K562 (cell line): ENCODE results near the gene EXTL1. TPM values are rescaled to one million over a fixed set of nuclear protein-coding genes. Genes with fewer than 3 reads are reported as not detected.
A peak's percentile ranks its signal among the peaks of the same experiment; 100 is the strongest.

Source experiments
- ATAC-seq: fragments of 200-7000 bp; cut with Tn5 transposase; 3 replicates; pipeline ENCODE4 v1.9.1; 2020; ENCODE audit warnings: moderate library complexity
- BruUV-seq: library from RNA; stranded (reverse); fragments of 400-500 nt; replicated peaks from 2 replicates; lab custom pipeline; 2021; lab: Mats Ljungman, UMichigan
- CTCF ChIA-PET: fragments of 300-600 bp; formaldehyde crosslinking; extraction: SDS; loops from one replicate; lab custom pipeline; 2021; ENCODE audit warnings: low intra/inter-chr PET ratio; lab: Yijun Ruan, JAX
- POLR2A ChIA-PET: fragments of 300-600, 350-650 bp; sonication (Branson Sonifier 250); formaldehyde crosslinking; extraction: SDS; loops from one replicate; lab custom pipeline; 2021; ENCODE audit warnings: antibody characterized with exemption, inconsistent platforms; lab: Yijun Ruan, JAX
- DNase-seq, 4 experiments: peaks; one replicate each; pipeline versions ENCODE4 v3.0.0 to v3.0.0-alpha.2; 2011 to 2018; ENCODE audit warnings: low spot score in 3 of 4, mixed read lengths in 3 of 4; ENCODE audit errors: extremely low read depth in 1 of 4
- FAIRE-seq: peaks from 2 replicates; lab custom pipeline; 2011; peaks lifted over from hg19 to GRCh38; lab: Jason Lieb, UNC
- H2AFZ ChIP-seq: 2 replicates; pipeline ENCODE4 v1.6.0; 2011; ENCODE audit warnings: low read depth, low read length, control low read depth, inconsistent platforms
- H3K27ac ChIP-seq: fragments of 200-600 bp; 3 replicates; pipeline ENCODE4 v1.8.0; 2011; ENCODE audit warnings: low read depth, mild to moderate bottlenecking, control low read depth, inconsistent platforms, low read length, moderate library complexity, mixed read lengths; ENCODE audit errors: extremely low read depth
- H3K27me3 ChIP-seq, 2 experiments: fragments of 300-600 bp in 1 of 2; 2 replicates in 1 of 2; 3 replicates in 1 of 2; pipeline versions ENCODE4 v1.6.0 to v1.8.0; 2011; ENCODE audit warnings: inconsistent platforms in 2 of 2, low read length in 2 of 2, mild to moderate bottlenecking in 1 of 2, mixed read lengths in 1 of 2, moderate library complexity in 1 of 2; ENCODE audit not compliant: control insufficient read depth in 2 of 2, insufficient read depth in 2 of 2
- H3K36me3 ChIP-seq: fragments of 300-600 bp; 3 replicates; pipeline ENCODE4 v1.8.0; 2011; ENCODE audit warnings: mild to moderate bottlenecking, low read length, inconsistent platforms; ENCODE audit not compliant: control insufficient read depth, insufficient read depth
- H3K4me1 ChIP-seq, 2 experiments: fragments of 200-600 bp in 1 of 2; replicated peaks in 1 of 2; 2 replicates in 1 of 2; 3 replicates in 1 of 2; pipeline versions ENCODE4 v1.5.1 to v1.8.0; 2011; ENCODE audit warnings: inconsistent platforms in 2 of 2, low read length in 2 of 2, mild to moderate bottlenecking in 1 of 2, mixed read lengths in 1 of 2, moderate library complexity in 1 of 2; ENCODE audit not compliant: control insufficient read depth in 2 of 2, insufficient read depth in 2 of 2
- H3K4me2 ChIP-seq: 2 replicates; pipeline ENCODE4 v1.6.1; 2011; ENCODE audit warnings: low read length, control low read depth, inconsistent platforms, mixed read lengths; ENCODE audit not compliant: insufficient read depth
- H3K4me3 ChIP-seq: fragments of 200-600 bp; sonication (generic), shearing (Covaris generic); 2 replicates; pipeline ENCODE4 v1.5.1; 2016; ENCODE audit warnings: control low read depth, inconsistent platforms
- H3K79me2 ChIP-seq: fragments of 200-600 bp; 3 replicates; pipeline ENCODE4 v1.8.0; 2011; ENCODE audit warnings: low read length, inconsistent platforms; ENCODE audit not compliant: control insufficient read depth, insufficient read depth
- H3K9ac ChIP-seq, 2 experiments: 2 replicates each; pipeline versions ENCODE4 v1.6.0 to v1.6.1; 2011; ENCODE audit warnings: low read depth in 2 of 2, low read length in 2 of 2, control low read depth in 1 of 2, inconsistent platforms in 1 of 2, mild to moderate bottlenecking in 1 of 2, mixed read lengths in 1 of 2; ENCODE audit not compliant: insufficient read depth in 1 of 2
- H3K9me1 ChIP-seq: one replicate; pipeline ENCODE4 v1.6.0; 2011; ENCODE audit warnings: inconsistent platforms, mild to moderate bottlenecking, low read length, moderate library complexity; ENCODE audit not compliant: control insufficient read depth, insufficient read depth
- H3K9me3 ChIP-seq: replicated peaks from 2 replicates; pipeline ENCODE4 v1.5.1; 2011; ENCODE audit warnings: low read depth, low read length, inconsistent platforms; ENCODE audit not compliant: control insufficient read depth, insufficient read depth
- H4K20me1 ChIP-seq: replicated peaks from 2 replicates; pipeline ENCODE4 v1.6.1; 2011; ENCODE audit warnings: low read length, inconsistent platforms, mixed read lengths; ENCODE audit not compliant: control insufficient read depth, insufficient read depth
- ARID3A ChIP-seq: IDR thresholded peaks from 2 replicates; pipeline ENCODE4 v1.6.1; 2012; ENCODE audit warnings: low read depth, low read length, improper control_type of control experiment, borderline replicate concordance
- CREB1 ChIP-seq, 2 experiments: sonication (generic) in 1 of 2; formaldehyde crosslinking in 1 of 2; IDR thresholded peaks; 2 replicates each; pipeline versions ENCODE4 v1.6.1 to v1.8.0; 2012 to 2022; ENCODE audit warnings: inconsistent platforms in 1 of 2, mild to moderate bottlenecking in 1 of 2, missing genetic modification reagents in 1 of 2, moderate library complexity in 1 of 2
- HDAC1 ChIP-seq, 2 experiments: fragments of 450-650 bp; IDR thresholded peaks; 2 replicates each; pipeline ENCODE4 v1.6.1; 2016 to 2017; ENCODE audit warnings: inconsistent platforms in 1 of 2, mild to moderate bottlenecking in 1 of 2, moderate library complexity in 1 of 2
- MAZ ChIP-seq, 2 experiments: fragments of 450-650 bp in 1 of 2; sonication (generic) in 1 of 2; formaldehyde crosslinking; IDR thresholded peaks in 1 of 2; conservative IDR thresholded peaks in 1 of 2; 2 replicates each; pipeline versions ENCODE4 v1.4.0 to v1.5.0; 2020; ENCODE audit warnings: mild to moderate bottlenecking in 1 of 2, missing genetic modification reagents in 1 of 2
- WGBS: fragments of 100-300 bp; shearing (Covaris generic); methylation state at CpG from one replicate; pipeline ENCODE4 v1.1.6; 2016; ENCODE audit warnings: low coverage, mixed read lengths; ENCODE audit not compliant: insufficient coverage; ENCODE audit errors: missing lambda C conversion rate; 5-methylcytosine and 5-hydroxymethylcytosine counted together
- in situ Hi-C: fragments of 300-500 bp; cut with MboI; formaldehyde crosslinking; loops from 4 replicates; pipeline ENCODE4 v1.15.0; 2018; ENCODE audit warnings: inconsistent platforms, mixed read lengths
- intact Hi-C: fragments of 100-400 bp; cut with micrococcal nuclease; formaldehyde crosslinking; loops from 2 replicates; pipeline ENCODE4 v1.14.2; 2022
- polyA plus RNA-seq, 8 experiments: library from polyadenylated mRNA; depleted of rRNA in 4 of 8; stranded (reverse) in 5 of 8; unstranded in 3 of 8; fragments of >200 nt; fragmentation: Nextera tagmentation in 2 of 8; fragmentation: Illumina TruSeq in 1 of 8; extraction: Ambion mirVana in 2 of 8; extraction: Trizol in 1 of 8; gene quantifications; 2 replicates each; pipeline versions ENCODE4 v1.2.1 to v1.2.3, GENCODE V29; 2011 to 2014; ENCODE audit warnings: inconsistent platforms in 1 of 8, missing spikeins in 1 of 8
- total RNA-seq, 7 experiments: library from RNA; depleted of rRNA in 6 of 7; stranded (reverse); fragments of >200 nt in 6 of 7; fragmentation: Illumina TruSeq in 2 of 7; extraction: Trizol in 2 of 7; gene quantifications; 2 replicates each; pipeline versions ENCODE4 v1.2.1 to v1.2.3, GENCODE V29; 2011 to 2021; ENCODE audit warnings: low replicate concordance in 1 of 7
- TF ChIP-seq, protein P1 (sequence below): fragments of 450-650 bp; IDR thresholded peaks from 2 replicates; pipeline ENCODE4 v1.6.1; 2017; ENCODE audit warnings: antibody characterized with exemption, mild to moderate bottlenecking

EXTL1 gene
- total and polyA plus RNA-seq, 9 of the 15 experiments (the other 6 are each of a cell fraction or from before 2014, with no cell fraction given) = 0.04 to 0.23 (median 0.08) TPM; not detected in 3

DNA sequence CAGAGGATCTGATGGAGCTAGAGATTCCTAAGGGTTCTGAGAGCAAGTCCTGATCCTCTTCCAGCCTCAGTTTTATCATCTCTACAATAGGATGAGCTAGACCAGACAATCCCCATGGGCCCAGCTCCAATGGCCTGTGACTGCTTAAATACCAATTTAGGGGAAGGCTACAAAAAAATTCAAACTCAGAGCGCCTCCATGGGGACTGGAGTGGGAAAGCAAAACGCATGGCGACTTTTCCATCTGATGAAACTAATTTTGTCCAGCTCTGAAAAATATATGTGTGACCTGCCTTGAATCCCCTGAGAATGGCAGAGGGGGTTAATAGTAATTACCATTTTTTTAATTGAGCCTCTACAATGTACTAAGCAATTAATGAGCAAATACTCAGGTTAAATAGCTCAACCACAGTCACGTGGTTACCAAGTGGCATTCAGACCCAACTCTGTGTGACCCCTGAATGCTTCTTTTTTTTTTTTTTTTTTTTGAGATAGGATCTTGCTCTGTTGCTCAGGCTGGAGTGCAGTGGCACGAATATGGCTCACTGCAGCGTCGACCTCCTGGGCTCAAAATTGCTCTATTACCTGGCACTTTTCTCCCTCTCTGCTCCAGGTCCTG lies 8.4 kb downstream of the EXTL1 start:
- H3K9me3 ChIP-seq = no peaks in the 10 kb centered on the region
- CTCF ChIA-PET = interaction anchor here (0.6 to 2.9 kb wide), 3 partner anchors 134 to 193 kb away, joined by 3 to 25 read pairs (median 7); no protein-coding TSS in a partner anchor
- peak overlapping the region in 1 of 2 experiments; percentile 60; a peak in 1 of 4 replicates for H3K9ac ChIP-seq
- H3K4me3 ChIP-seq = no peak overlapping the region
- H3K27ac ChIP-seq = no peak overlapping the region
- intact Hi-C loops = loop anchor here (1.0 kb wide), 1 partner anchor 135 kb away; no protein-coding TSS in a partner anchor
- FAIRE-seq (peak; percentile 75), ATAC-seq (peak; percentile 69), DNase-seq (peak; percentile 58 to 72 (median 64))
- 33% methylated on average over 7 of the region's 7 CpGs for WGBS
- H3K4me2 ChIP-seq = no peak overlapping the region
- H3K79me2 ChIP-seq = peaks cover 6% of the 10 kb centered on the region; the same call in 2 of the 3 replicates
- POLR2A ChIA-PET = interaction anchor here (0.6 to 1.4 kb wide), 11 partner anchors 10 to 247 kb away, joined by 3 to 9 read pairs (median 4); partner anchors contain the start of genes MTFR1L and PAFAH2
- no peaks in the 10 kb centered on the region for H3K27me3 ChIP-seq
- H3K4me1 ChIP-seq = peaks cover 28 to 47% of the 10 kb centered on the region in 2 experiments
- no TSS peak for BruUV-seq
- no peaks in the 10 kb centered on the region for H3K9me1 ChIP-seq
- no peaks in the 10 kb centered on the region for H3K36me3 ChIP-seq
- H4K20me1 ChIP-seq = no peaks in the 10 kb centered on the region
- peak overlapping the region; percentile 32; the same call in 1 of the 2 replicates for H2AFZ ChIP-seq
- in situ Hi-C loops = no loop called here
- TF ChIP-seq MAZ (CRISPR knock-in tag; conservative IDR thresholded peaks at IDR 0.05 in 1 of 2, IDR thresholded peaks at IDR 0.05 in 1 of 2) (0 out of 4 replicates have a peak, but pooled peaks of 1 of the 2 experiments have one; percentile 18), CREB1 (IDR thresholded peaks at IDR 0.05) (no peak), CREB1 (CRISPR knock-in tag; IDR thresholded peaks at IDR 0.05) (no peak), HDAC1 (IDR thresholded peaks at IDR 0.05) (no peak), ARID3A (no peak)
- TF ChIP-seq, protein P1, sequence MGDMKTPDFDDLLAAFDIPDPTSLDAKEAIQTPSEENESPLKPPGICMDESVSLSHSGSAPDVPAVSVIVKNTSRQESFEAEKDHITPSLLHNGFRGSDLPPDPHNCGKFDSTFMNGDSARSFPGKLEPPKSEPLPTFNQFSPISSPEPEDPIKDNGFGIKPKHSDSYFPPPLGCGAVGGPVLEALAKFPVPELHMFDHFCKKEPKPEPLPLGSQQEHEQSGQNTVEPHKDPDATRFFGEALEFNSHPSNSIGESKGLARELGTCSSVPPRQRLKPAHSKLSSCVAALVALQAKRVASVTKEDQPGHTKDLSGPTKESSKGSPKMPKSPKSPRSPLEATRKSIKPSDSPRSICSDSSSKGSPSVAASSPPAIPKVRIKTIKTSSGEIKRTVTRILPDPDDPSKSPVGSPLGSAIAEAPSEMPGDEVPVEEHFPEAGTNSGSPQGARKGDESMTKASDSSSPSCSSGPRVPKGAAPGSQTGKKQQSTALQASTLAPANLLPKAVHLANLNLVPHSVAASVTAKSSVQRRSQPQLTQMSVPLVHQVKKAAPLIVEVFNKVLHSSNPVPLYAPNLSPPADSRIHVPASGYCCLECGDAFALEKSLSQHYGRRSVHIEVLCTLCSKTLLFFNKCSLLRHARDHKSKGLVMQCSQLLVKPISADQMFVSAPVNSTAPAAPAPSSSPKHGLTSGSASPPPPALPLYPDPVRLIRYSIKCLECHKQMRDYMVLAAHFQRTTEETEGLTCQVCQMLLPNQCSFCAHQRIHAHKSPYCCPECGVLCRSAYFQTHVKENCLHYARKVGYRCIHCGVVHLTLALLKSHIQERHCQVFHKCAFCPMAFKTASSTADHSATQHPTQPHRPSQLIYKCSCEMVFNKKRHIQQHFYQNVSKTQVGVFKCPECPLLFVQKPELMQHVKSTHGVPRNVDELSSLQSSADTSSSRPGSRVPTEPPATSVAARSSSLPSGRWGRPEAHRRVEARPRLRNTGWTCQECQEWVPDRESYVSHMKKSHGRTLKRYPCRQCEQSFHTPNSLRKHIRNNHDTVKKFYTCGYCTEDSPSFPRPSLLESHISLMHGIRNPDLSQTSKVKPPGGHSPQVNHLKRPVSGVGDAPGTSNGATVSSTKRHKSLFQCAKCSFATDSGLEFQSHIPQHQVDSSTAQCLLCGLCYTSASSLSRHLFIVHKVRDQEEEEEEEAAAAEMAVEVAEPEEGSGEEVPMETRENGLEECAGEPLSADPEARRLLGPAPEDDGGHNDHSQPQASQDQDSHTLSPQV = no peak
